Fibroblast of peridontal ligament (primary cell): ENCODE measurements around the gene PHGDH.
"Not testable (repeated sequence)": the region's sequence is repeated elsewhere in the genome, so short reads cannot be mapped to it uniquely, and the experiment has no call there.

Source experiments
- DNase-seq: peaks from one replicate; pipeline ENCODE4 v3.0.0-alpha.2; 2010; ENCODE audit errors: extremely low read depth

Gene PHGDH

DNA sequence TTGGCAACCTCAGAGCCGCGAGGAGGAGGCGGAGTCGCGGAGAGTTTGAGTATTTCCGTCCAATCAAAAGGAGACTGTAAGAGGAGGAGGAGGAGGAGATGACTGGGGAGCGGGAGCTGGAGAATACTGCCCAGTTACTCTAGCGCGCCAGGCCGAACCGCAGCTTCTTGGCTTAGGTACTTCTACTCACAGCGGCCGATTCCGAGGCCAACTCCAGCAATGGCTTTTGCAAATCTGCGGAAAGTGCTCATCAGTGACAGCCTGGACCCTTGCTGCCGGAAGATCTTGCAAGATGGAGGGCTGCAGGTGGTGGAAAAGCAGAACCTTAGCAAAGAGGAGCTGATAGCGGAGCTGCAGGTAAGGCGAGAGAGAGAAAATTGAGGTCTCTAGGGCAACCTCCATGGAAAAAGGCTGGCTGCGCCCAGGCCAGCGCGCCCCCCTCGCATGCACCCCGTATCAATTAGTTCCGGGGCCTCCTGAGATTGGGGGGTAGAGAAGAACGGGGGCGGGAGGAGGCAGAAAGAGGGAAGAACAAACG, at the start of gene PHGDH:
Gene PHGDH (plus strand): TSS at position 131 of the 538 bp plus-strand sequence. CDS start 89 bp downstream, at position 220.
- DNase-seq: peak; percentile 92

DNA sequence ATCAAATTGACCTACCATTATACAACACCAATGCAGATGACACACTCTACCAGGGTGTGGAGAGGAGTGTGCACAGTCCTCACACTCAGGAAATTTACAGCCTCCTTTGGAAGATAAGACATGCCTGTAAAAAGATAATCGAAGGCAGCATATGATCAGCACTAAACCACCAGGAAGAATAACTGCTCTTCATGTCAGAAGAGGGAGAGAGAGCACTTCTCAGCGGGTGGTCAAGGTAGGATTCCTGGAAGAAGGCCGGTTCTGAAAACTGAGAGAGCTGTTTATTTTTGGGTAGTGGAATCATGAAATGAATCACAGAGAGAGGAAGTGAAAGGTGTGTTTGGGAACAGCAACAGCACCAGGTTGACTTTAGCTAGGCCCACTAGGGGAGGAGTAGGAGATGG, 49.7 kb upstream of the PHGDH start:
- DNase-seq: no peak

DNA sequence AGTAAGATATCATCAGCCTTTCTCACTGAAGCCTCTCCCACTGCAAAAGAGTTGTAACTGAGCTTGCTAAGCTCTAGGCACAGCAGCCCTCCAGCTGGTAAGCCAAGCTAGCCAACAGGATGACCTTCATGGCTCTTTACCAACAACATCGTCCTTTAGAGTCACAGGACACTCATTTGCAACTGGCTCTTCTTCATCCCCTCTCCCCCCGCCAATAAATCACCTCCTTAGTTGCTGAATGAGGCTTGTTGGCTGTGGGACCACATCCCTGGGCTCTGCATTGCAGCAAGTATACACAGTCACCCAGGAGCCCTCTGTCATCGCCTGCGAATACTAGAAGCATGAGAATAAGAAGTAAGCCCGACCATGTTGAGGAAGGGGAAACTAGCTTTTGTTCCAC, 47.7 kb upstream of the PHGDH start:
- no peak for DNase-seq

DNA sequence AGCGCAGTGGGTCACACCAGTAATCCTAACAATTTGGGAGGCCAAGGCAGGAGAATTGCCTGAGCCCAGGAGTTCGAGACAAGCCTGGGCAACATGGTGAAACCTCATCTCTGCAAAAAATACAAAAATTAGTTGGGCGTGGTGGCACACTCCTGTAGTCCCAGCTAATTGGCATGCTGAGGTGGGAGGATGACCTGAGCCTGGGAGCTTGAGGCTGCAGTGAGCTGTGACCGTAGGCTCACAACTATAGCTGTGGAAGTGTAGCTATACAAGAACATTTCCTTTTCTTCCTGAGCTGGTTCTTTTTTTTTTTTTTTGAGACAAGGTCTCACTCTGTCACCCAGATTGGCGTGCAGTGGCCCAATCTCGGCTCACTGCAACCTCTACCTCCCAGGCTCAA, 44.6 kb upstream of the PHGDH start:
- no peak for DNase-seq

DNA sequence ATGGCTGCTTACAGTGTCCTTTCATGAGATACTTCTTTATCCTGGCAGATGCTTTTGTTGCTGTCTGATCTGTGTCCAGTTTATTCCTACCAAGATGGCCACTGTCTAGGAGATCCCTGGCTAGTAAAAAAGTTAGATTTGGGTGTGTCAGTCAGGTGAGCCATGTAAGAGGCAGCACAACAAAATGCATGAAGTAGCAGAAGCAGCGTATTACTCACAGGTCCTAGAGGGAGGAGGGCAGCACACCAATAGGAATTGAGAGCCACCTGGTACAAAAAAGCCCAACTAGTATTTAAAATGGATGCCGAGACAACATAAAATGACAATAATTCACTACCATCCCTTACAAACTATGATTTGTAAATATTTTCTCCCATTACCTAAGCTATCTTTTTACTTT, 40.8 kb upstream of the PHGDH start:
- no peak for DNase-seq

DNA sequence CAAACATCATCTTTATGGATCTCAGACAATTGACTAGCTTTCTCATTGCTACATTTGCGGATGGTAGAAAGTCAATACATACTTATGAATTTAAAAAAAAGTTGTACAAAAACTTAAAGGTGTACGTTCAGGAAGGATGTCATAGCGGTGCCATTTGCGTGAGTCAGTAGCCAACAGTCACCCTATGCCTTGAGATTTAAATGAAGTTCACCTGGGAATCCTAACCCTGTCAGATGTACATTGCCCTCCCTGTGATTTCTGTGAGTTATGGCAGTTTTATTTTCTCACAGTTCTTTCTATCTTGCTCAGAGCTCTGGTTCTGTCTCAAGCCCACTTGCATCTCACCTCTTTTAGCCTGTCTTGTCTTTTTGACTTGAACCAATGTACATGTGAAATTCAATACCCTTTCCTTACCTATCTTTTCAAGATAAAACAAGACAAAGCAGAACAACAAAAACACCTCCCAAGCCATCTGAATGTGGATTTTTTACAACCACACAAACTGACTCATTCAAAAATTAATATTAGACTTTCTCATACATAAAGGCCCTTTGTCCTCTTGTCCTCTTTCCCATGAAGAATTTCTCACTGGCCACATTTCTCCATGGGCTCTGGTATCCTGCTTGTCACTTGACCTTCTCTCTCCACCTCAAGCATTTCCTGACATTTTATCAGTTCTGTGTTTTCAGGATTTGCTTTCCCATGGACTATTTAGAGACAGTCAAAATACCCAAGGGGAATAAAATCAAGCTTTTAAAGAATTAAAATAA, 38.4 kb upstream of the PHGDH start:
- no peak for DNase-seq

DNA sequence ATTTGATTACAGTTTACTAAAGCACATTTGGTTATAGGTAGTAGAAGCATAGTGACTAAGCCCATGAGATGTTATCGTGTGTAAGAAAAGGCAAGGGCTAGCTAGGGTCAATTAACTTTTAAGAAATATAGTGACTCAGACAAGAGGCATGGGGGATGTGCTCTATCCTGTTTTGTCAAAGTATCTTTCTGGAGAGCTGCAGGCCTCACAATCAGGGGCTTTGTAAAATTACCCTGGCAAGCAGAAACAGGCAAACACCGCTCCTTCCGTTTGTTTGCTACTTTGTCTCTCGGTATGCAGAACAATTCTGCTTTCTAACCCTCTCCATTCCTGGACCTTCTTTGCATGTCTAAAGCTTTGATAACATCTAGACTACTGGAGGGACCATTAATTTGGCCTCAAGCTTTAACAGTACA, 37.6 kb upstream of the PHGDH start:
- DNase-seq: peak; percentile 63

DNA sequence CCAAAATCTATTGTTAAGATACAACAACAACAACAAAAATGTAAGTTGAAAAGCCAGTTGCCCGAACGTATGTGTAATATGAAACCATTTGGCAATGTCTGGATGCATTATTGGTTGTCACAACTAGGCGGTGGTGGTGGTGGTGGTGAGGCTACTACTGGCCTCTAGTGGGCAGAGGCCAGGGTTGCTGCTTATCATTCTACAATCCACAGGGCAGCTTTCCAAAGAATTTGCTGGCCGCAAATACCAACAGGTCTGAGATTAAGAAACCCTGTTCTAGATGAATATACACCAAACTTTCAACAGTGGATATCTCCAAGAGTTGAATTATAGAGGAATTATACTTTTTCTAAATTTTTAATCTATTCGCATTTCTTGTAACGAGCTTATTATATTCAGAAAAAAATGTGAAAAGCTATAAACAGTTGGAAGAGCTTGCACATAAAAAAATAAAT, 36.9 kb upstream of the PHGDH start:
- peak; percentile 84 for DNase-seq

DNA sequence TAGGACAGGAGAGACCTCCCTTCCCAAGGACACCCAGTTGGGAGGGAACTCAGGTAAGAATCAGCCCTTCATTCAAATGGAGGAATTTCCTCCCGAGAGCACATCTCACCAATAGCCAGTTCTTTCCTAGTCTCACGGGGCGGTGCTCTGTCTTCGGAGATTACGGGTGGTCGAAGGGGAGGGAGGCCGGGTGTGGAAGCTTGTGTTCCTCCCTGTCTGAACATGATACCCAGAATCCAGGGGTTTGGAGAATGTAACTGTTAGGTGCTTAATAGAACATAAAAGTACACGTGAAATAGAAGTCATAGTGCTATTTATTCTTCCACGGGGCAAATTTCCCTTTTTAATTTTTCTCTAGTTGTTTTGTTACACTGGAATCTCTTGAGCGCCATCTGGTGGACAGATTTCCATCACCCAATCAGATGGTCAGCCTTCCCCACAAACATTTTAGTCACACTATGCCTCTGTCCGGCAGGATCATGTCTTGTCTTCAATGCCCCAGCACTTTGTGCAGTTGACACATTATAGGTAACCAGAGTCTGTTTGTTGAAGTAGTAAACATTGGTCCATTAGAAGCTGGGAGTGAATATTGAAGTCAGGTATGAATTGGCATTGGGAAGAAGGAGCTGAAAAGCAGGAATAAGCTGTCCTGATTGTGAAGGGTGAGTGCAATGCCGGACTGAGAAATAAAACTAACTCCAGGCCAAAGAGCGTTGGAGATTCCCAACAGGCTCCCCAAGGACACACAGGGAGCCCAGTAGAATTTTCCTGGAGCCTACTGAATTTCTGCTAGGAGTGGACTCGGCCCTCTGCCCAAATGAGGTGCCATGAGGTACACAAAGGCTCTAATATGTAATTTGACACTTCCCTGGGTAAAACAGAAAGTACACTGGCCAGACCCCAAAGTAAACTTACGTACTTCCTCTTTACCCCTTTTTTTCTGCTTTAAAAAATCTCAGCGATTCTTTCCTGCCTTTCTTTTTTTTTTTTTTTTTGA, 36.1 kb upstream of the PHGDH start:
- peak; percentile 94 for DNase-seq

DNA sequence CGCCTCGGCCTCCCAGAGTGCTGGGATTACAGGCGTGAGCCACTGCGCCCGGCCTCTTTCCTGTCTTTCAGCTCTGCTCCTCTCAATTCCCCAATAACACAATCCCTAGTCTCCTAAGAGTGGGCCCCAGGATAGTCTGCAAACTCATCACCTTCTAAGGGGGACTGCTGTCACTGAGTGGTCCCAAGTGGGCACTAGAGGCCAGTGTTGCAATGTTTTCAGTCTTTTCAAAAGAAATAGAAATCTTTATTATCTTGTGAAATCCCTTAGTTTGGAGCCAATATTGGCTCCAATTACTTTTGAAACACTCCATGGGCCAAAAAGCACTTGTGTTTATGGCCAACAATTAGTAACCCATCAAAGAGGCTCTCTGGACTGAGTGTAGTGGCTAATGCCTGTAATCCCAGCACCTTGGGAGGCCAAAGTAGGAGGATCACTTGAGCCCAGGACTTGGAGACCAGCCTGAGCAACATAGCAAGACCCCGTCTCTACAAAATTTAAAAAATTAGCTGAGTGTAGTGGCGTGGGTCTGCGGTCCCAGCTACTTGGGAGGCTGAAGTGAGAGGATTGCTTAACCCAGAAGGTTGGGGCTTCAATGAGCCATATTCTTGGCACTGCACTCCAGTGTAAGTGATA, 35.0 kb upstream of the PHGDH start:
- DNase-seq: no peak

DNA sequence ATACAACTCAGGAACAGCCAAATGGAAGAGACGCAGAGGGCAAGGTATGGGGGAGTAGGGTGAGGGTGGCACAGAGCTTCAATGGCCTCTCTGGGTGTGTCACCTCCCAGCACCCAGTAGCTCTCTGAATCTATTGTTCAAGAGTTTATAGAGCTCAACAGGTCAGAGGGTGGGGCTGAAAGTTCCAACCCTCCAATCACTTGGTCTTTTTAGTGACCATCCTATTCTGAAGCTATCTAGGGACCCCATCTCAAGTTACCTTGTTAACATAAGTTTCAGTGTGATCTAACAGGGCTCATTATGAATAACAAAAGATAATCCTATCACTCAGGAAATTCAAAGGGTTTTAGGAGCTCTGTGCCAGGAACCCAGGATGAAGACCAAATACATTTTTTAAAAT, 32.5 kb upstream of the PHGDH start:
- DNase-seq: no peak

DNA sequence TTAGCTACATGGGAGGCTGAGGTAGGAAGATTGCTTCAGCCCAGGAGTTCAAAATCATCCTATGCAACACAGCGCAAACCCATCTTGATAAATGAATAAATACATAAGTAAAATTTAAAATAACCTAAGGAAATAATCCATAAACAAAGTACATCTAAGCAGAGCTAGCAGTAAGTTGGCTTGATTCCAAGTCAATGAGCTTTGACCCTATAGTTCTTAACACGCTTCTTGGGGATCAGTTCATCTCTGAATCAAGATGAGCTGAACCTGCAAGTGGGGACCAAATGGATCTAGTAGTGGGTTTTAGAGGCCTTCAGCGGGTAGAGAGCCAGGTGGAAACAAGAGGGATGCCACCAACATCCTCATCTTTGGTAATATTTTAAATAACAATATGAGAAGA, 31.5 kb upstream of the PHGDH start:
- DNase-seq: no peak

DNA sequence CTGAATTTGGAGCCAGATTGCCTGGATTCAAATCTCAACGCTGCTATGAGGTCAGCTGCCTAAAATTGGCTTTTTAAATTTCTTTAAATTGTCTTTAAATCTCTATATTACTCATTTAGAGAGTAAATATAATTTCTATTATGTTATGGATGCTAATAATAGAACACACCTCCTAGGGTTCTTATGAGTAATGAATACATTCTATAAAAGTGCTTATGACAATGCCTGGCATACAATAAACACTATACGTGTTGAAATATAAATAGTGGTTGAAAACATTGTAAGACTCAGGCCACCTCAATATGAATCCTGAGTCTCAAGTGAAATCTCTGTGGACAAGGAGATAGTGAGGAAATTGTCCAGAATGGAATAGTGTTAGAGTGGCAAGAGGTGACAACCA, 31.0 kb upstream of the PHGDH start:
- no peak for DNase-seq

DNA sequence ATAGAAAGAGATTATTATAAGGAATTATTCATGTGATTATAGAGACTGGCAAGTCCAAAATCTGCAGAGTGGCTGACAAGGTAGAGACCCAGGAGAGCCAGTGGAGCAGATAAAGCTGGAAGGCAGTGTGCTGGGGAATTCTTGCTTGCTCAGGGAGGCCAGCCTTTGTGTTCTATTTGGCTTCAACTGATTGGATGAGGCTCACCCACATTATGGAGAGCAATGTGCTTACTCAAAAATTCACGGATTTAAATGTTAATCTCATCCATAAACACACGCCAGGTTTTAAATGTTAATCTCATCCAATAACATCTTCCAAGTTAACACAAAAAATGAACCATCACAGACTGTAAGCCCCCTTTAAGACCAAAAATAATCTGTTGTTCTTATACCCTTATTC, 30.2 kb upstream of the PHGDH start:
- DNase-seq: no peak

DNA sequence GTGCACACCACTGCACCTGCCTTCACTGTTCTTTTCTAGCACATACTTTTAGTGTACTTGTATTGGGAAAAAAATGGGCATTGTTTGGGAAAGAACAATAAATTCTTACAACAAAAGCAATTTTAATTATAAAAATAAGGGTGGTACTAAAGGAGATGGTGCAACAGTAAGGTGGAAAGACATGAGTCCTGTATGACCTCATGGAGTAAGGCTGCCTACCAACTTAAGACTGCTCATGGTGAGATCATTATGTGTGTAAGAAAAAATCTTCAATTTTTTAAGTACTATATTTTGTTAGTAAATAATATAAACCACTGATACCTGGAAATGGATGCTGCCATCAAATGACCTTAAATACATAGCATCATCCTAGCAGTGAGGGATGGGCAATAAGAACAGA, 29.6 kb upstream of the PHGDH start:
- no peak for DNase-seq

DNA sequence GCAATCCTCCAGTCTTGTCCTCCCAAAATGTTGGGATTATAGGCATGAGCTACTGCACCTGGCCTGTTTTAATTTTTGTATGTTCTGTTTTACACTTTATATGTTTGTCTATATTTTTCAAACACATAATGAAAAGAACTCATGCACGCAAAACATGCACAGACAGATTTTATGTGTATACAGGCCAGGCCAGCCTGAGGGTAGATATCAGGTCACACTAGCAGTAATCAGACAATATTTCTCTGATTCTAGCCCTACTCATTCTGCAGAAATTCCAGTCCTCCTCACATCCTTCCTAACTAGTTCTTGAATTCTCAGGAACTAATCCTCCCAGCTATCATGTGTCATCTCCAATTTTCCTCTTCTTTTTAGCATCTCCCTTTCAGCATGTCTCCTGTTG, 27.8 kb upstream of the PHGDH start:
- DNase-seq: no peak

DNA sequence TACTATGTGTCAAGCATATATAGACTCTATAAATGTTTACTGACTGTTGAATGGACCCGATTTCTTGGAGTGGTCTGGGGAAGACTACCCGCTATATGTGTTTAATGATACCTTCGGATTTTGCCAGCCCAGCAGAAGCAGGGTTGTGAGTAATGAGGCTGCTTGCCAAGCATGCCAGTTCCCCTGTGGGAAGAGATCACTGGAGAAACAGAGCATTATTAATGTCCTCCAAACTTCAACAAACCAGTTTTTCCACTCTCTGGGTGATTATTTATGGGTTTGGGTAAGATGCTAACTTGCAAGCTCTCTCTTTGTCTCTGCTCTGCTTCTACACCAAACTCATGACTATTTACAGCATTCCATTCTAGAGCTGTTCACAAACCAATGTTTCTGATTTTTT, 25.1 kb upstream of the PHGDH start:
- DNase-seq: no peak

DNA sequence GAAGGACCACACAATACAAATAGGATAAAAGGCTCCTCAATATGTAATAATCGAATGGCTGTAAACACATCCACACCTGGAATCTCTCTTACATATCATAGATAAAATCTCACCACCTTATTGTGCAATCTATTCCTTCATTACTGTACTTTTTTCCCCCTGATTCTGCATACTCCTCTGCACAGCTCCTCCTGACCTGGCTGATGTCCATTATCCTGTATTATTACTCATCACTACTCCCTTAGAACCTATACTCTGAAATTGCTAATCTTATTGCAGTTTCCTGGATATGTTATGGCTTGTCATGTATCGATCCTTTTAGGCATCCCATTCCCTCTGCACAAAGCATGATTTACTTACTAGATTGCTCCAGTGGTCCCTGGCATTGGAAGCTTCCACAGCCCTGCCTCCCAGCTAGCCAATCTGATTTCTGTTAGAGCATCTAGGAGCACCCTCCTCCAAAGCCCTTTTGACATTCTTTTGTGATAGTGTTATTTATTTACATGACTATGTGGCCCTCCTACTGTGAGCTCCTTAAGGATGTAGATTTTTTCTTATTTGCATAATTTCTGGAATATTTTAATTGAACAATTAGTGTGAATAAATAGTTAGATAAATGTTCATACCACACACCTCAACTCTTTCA, 24.2 kb upstream of the PHGDH start:
- no peak for DNase-seq

DNA sequence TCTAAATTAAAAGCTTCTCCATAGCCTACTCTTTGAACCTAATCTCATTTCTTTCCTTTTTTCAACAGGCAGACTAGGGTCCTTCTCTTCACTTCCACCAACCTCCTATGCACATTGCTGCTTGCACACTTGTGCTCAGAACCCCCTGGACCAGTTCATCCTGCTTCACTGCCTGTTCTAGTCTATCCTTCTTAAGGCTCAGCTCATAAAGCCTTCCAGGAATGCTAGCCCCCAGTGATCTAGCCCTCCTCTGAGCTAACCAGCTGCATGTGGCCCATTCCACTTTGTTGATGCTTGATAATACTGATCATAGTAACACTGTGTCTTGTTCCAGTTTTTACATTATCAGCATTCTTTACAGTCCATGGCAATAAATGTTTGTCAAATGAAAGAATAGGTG, 22.9 kb upstream of the PHGDH start:
- DNase-seq: no peak

DNA sequence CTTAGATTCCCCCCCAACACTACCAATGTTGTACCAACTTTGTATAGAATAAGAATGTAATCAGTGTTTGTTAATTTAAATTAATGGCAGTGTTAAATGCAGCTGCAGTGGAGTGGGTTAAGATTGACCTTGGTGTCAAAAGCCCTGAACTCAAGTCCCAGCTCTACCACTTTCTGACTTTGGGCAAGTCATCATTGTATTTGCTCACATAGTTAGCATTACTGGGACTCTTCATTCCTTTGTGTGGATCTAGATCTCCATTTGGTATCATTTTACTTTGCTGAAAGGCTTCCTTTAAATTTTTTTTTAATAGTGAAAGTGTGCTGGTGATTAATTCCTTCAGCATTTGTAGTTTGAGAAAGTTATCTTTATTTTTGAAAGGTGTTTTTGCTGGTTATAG, 22.2 kb upstream of the PHGDH start:
- DNase-seq: no peak

DNA sequence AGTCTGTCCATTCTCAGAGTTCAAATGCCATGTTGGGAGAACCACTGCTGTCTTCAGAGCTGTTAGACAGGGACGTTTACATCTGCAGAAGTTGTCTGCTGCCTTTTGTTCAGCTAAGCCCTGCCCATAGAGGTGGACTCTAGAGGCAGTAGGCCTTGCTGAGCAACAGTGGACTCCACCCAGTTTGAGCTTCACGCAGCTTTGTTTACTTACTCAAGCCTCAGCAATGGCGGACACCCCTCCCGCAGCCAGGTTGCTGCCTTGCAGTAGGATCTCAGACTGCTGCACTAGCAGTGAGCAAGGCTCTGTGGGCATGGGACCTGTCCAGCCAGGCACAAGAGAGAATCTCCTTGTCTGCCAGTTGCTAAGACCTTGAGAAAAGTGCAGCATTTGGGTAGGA, 14.9 kb upstream of the PHGDH start:
- not testable (repeated sequence) for DNase-seq

DNA sequence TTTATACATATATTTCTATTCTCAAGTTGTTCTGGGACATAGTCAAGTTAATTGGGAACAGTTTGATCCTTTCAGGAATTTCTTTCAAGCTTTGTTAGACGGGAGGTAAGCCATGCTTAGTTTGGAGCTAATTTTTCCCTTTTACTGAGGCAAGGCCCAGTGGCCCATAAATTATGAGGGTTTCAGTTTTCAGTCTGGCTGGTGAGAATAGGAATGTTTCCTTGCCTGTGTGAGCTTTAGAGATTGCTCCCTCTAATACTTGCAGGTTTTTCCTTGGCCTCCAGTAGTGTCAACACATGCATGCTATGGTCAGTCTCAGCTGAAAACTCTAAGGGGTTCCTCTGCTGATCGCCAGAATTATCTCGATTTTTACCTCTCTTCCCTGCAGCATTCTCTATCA, 14.1 kb upstream of the PHGDH start:
- DNase-seq: no peak
